ENCODE results near the gene VPREB1.
"Not testable (repeated sequence)": the region's sequence is repeated elsewhere in the genome, so short reads cannot be mapped to it uniquely, and the experiment has no call there.

The VPREB1 gene

DNA sequence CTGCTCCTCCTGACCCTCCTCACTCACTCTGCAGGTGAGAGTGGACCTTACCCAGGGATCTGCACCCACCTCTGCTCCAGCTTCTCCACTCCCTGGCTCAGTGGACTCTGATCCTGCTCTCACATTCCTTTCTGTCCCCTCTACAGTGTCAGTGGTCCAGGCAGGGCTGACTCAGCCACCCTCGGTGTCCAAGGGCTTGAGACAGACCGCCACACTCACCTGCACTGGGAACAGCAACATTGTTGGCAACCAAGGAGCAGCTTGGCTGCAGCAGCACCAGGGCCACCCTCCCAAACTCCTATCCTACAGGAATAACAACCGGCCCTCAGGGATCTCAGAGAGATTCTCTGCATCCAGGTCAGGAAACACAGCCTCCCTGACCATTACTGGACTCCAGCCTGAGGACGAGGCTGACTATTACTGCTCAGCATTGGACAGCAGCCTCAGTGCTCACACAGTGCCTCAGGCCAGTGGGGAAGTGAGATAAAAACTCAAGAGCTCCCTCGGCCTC is 29.7 kb upstream of the VPREB1 start:
- DNase-seq, result no peak

DNA sequence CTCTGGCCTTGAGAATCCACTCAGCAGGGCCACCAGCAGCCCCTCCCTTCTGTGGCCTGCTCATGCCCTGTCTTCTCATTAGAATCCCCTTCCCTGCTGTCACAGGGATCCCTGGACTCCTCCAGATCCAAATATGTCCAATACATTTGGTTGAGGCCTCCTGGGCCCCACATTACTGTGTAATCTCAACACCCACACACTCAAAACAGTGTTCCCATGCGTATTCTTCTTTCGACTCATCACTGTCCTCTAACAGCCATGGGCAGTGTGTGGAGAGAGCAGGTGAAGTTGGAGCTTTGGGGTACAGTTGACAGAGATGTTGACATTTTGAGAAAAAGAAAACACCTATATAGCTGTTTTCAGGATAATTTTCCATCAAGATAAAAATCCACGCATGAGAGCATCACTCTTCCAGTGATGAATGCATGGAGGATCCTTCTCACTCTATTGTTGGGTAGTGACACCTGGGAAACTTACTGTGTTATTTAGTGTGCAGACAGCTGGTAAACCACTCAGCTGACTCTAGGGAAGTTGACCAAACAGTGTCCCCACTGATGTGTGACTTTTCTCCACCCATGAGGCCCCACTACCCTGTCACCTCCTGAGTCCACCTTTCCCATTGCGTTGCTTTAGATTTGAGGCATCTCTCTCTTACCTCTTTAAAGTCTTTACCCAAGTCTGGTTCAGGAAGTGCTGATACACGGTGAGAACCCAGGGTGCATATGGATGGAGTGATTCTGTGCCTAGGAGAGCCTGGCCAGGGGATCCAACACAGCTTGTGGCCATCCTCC is 28.7 kb upstream of the VPREB1 start:
- no peak for DNase-seq

GRCh38 chr22:22216450-22216959 is 28.1 kb upstream of the VPREB1 start:
- no peak for DNase-seq

DNA sequence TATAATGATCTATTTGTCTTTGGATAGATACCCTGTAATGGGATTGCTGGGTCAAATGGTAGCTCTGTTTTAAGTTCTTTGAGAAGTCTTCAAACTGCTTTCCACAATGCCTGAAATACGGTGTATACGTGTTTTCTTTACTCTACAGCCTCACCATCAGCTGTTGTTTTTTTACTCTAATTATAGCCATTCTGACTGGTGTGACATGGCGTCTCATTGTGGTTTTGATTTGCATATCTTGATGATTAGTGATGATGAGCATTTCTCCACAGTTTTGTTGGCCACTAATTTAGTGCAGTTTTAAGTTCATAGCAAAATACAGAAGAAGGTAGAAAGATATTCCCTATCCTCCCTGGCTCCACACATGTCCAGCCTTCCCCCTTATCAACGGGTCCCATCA is 26.3 kb upstream of the VPREB1 start:
- DNase-seq, result no peak

GRCh38 chr22:22219140-22219996 is 25.2 kb upstream of the VPREB1 start:
- no peak for DNase-seq

DNA sequence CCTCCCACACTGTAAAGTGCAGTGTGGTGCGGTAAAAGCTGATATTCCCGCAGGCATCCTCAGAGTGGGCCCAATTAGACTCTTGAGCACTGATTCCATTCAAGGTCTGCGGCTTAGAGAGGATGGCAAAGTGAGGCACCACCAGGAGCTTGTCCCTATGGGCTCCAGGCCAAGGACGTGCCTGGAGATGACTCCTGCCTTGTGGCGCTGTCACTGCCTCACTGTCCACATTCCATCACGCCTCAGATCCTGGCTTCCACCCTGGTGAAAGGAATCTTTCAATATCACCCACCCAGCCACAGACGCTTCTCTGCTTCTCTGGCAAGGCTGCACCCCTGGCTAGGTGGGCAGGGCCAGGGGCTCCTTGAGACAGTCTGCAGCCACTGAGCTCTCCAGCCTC is 23.5 kb upstream of the VPREB1 start:
- not testable (repeated sequence) for DNase-seq

DNA sequence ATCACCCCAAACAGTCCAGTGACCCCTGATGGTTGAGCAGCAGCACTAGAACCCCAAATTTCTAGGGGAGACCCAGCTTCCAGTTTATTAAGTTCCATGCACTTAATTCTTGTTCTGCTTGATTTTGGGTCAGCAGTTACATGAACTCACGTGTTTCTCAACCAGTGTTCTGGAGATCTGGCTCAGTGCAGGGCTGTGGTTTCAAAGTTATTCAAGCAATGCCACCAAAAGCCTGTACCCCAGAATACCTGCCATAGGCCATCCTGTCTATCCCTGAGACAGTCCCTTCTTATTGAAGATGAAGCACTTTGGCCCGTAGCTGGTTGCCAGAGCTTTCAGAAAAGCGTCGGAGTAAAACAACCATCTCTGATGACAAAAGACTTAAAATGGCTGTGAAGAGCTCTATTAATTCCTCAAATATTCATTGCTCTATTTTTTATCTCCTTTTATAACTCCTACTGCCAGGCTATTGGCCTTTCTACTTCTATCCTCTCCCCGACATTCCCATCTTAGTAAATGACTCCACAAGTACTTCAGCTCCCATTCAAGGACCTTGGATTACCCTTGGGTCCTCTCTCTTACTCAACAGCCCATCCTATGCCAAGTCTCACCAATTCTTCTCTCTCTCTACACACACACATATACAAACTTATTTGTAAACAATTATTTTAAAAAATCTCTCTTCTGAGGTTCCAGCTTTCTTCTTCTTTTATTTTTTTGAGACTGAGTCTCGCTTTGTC is 18.0 kb upstream of the VPREB1 start:
- DNase-seq, result peak; percentile 47

- DNase-seq, result no peak
Observed at GRCh38 chr22:22228421-22228820, 16.2 kb upstream of the VPREB1 start.

GRCh38 chr22:22228921-22229320 is 15.7 kb upstream of the VPREB1 start:
- DNase-seq, result no peak

DNA sequence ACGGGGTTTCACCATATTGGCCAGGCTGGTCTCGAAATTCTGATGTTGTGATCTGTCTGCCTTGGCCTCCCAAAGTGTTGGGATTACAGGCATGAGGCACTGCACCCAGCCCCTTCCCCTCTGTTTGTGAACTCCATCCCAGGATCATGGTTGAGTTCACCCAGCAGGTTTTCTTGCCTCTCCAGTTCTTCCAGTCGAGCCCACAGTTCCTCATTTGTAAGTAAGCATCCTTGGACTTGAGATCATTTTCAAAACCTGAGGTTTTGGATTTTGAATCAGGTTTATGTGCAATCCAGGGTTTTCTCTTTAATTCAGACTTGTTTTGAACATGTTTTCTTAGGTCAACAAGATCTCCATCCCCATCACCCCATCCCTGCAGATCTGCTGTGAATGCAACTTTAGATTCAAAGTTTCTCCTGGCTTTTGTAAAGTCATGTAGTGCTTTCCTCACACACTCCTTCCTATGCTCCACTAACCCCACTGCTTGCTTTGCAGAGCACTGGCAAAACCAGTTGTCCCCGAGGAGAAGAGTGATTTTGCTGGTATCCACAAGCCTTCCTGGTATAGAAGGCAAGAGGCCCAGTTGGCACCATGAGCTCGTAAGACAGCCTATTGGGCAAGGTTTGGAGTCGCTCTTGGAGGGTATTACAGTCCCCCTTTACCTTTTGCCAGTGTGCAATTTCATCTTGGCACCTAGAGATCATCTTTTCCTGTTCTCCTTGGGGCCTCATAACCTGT is 14.7 kb upstream of the VPREB1 start:
- DNase-seq, result no peak

DNA sequence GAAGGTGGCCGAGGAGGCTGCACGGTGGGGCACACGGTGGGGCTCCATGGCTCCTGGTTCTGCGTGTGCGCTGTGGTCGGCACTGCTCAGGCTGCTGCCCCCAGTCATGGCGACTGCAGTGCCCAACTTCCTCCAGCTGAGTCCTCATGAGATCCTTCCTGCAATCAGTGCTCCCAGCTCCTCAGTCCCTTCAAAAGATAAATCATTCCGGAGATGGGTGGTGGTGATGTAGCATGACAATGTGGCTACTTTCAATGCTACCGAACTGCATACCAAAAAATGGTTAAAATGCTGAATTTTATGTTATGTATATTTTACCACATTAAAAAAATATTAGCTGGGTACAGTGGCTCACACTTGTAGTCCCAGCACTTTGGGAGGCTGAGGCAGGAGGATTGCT is 14.1 kb upstream of the VPREB1 start:
- no peak for DNase-seq

- DNase-seq, result no peak
Observed at GRCh38 chr22:22233081-22233480, 11.5 kb upstream of the VPREB1 start.

GRCh38 chr22:22235558-22235957 is 9.0 kb upstream of the VPREB1 start:
- DNase-seq, result no peak

GRCh38 chr22:22237521-22237920 is 7.1 kb upstream of the VPREB1 start:
- DNase-seq, result no peak

GRCh38 chr22:22239311-22239939 is 5.2 kb upstream of the VPREB1 start:
- no peak for DNase-seq

- no peak for DNase-seq
Observed at GRCh38 chr22:22241554-22241898, 3.1 kb upstream of the VPREB1 start.

GRCh38 chr22:22242488-22242887 is 2.1 kb upstream of the VPREB1 start:
- no peak for DNase-seq

- no peak for DNase-seq
Observed at GRCh38 chr22:22243033-22243680, 1.4 kb upstream of the VPREB1 start.

DNA sequence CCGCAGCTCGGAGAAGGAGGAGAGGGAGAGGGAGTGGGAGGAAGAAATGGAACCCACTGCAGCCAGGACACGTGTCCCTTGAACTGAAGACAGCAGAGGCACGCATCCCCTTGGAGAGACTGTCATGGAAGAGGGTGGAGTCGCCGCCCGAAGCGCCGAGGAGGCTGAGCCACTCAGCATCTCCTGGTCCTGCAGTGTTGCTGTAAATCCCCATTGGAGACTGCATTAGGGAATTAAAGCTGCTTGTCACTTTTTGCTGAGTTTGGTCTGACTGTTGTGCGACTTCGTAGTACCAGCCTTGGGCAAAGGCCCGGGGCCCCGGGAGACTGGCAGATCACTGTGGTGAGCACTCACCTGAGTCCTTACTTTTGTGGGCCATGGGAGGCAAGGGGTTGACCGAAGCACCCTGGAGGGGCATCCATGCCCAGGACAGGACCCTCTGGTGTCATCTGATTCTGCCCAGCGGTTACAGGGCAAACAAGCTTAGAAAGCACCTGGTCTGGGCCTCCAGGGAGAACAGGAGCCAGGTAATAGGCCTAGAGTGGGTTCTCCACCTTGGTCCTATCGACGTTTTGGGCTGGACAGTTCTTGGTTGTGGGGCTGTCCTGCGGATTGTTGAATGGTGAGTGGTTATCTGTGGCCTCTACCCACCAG is 797 bp downstream of the VPREB1 start:
- no peak for DNase-seq

DNA sequence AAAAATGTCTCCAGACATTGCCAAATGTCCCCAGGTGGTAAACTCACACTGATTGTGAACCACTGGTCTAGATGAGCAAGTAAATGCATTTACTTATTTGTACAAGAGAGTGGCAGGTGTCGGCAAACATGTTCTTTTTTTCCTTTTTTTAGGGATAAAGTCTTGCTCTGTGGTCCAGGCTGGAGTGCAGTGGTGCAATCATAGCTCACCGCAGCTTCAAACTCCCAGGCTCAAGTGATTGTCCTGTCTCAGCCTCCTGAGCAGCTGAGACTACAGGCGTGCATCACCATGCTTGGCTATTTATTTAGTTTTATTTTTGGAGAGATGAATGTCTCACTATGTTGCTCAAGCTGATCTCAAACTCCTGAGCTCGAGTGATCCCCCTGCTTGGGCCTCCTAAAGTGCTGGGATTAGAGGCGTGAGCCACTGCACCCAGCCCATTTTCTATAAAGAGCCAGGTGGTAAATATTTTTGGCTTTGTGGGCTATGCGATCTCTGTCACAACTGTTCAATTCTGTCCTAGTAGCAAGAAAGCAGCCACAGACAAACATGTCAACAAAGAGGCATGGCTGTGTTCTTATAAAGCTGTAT is 1.4 kb downstream of the VPREB1 start:
- no peak for DNase-seq

All from DMS79 (cell line).